Tibial nerve (tissue), 3 donors: ENCODE measurements around the gene SPRYD3.

Source experiments
- CTCF ChIP-seq, 5 experiments: fragments of 200-600 bp in 3 of 5; fragments of 450-650 bp in 2 of 5; sonication (generic) in 3 of 5; IDR thresholded peaks; one replicate each; pipeline ENCODE4 v1.5.1; 2016 to 2019; ENCODE audit warnings: antibody characterized with exemption in 5 of 5, mild to moderate bottlenecking in 3 of 5, moderate library complexity in 2 of 5
- POLR2A ChIP-seq, 2 donors: fragments of 450-650 bp; IDR thresholded peaks; one replicate each; pipeline ENCODE4 v1.6.1; 2017; ENCODE audit warnings: antibody characterized with exemption in 2 of 2, mild to moderate bottlenecking in 2 of 2, moderate library complexity in 2 of 2

GRCh38 chr12:53058674-53059433 is 20.3 kb downstream of the SPRYD3 start:
- TF ChIP-seq CTCF (IDR thresholded peaks at IDR 0.05) (no peak), POLR2A (IDR thresholded peaks at IDR 0.05) (no peak)
